ENCODE data around the gene CAPN5. TPM values are rescaled to one million over a fixed set of nuclear protein-coding genes. Genes with fewer than 3 reads are reported as not detected.

CAPN5 gene
- total and polyA plus RNA-seq, 2 of the 13 experiments (the other 11 are each of a cell fraction or from before 2014, with no cell fraction given), result 0.27 to 1.2 TPM

- ChIA-PET CTCF (ENCODE audit: low intra/inter-chr PET ratio, low total read pairs) (no interaction called here), POLR2A (interaction anchor here (1.3 to 1.9 kb wide), 2 partner anchors 10 to 20 kb away, joined by 3 to 8 read pairs; no protein-coding TSS in a partner anchor)
- H3K79me2 ChIP-seq (ENCODE audit: insufficient read depth, low read length), result no peaks in the 10 kb centered on the region
- 34% methylated on average over 4 of the region's 7 CpGs for WGBS (ENCODE audit: low lambda C conversion rate)
- ATAC-seq (no peak), DNase-seq (ENCODE audit: low spot score) (no peak), FAIRE-seq (no peak)
- no peaks in the 10 kb centered on the region for H3K9me3 ChIP-seq (ENCODE audit: low read length)
- BruUV-seq (replicated peaks), result no TSS peak
- no peak overlapping the region for H3K4me2 ChIP-seq (ENCODE audit: low read depth, low read length)
- no peak overlapping the region for H3K27ac ChIP-seq (ENCODE audit: extremely low read length, insufficient read depth, low read length)
- in situ Hi-C loops (cut with HindIII; ENCODE audit: extremely low pct_ligation_motif_present, low pct_unique_long_range_greater_than_20kb) (no loop called here), intact Hi-C loops (cut with micrococcal nuclease; ENCODE audit: unreplicated experiment) (no loop called here)
- no peak overlapping the region for H3K4me3 ChIP-seq (replicated peaks in 1 of 3; ENCODE audit: insufficient read depth in 1 of 3, low read depth in 2 of 3, low read length in 3 of 3)
- H3K36me3 ChIP-seq (replicated peaks in 1 of 2; ENCODE audit: control insufficient read depth in 1 of 2, insufficient read depth in 2 of 2, low read length in 2 of 2), result no peaks in the 10 kb centered on the region
- H3K9ac ChIP-seq (ENCODE audit: insufficient read depth, low read depth, low read length), result no peak overlapping the region
- peaks cover 33% of the 10 kb centered on the region for H3K4me1 ChIP-seq (ENCODE audit: insufficient read depth, low read length)
- no peak for TF ChIP-seq NCOR1 (IDR thresholded peaks at IDR 0.05; ENCODE audit: borderline replicate concordance, low read length)
- TF ChIP-seq KLF13 (CRISPR knock-in tag; IDR thresholded peaks at IDR 0.05), result no peak
- no peak for TF ChIP-seq ZFYVE20 (CRISPR knock-in tag; IDR thresholded peaks at IDR 0.05; ENCODE audit: borderline replicate concordance, low read depth)
- TF ChIP-seq NBN (conservative IDR thresholded peaks at IDR 0.05), result no peak
- no peak for TF ChIP-seq EED (CRISPR knock-in tag; IDR thresholded peaks at IDR 0.05)
- no peak for TF ChIP-seq RFXAP (CRISPR knock-in tag; IDR thresholded peaks at IDR 0.05; ENCODE audit: borderline replicate concordance)
- no peak for TF ChIP-seq HNRNPK (IDR thresholded peaks at IDR 0.05; ENCODE audit: low read depth, low read length, poor library complexity, severe bottlenecking)
- no peak for TF ChIP-seq XBP1 (CRISPR knock-in tag; IDR thresholded peaks at IDR 0.05)
- no peak for TF ChIP-seq SRF (IDR thresholded peaks at IDR 0.05; ENCODE audit: low read depth, low read length)
- TF ChIP-seq KMT2B (CRISPR knock-in tag; IDR thresholded peaks at IDR 0.05), result no peak
- TF ChIP-seq ZNF280D (CRISPR knock-in tag; IDR thresholded peaks at IDR 0.05), result no peak
- H4K20me1 ChIP-seq (ENCODE audit: insufficient read depth, low read length), result no peaks in the 10 kb centered on the region
- H3K27me3 ChIP-seq (ENCODE audit: control insufficient read depth in 1 of 2, insufficient read depth in 2 of 2, low read length in 2 of 2), result peaks cover 0 to 2% of the 10 kb centered on the region in 2 experiments; a peak in 2 of 5 replicates
- no peak overlapping the region for H2AFZ ChIP-seq (ENCODE audit: low read length)
These were observed 39.5 kb downstream of the CAPN5 start for GRCh38 chr11:77106321-77106720.

Data from HepG2 (cell line).